ENCODE results near the gene CDK9. TPM values are rescaled to one million over a fixed set of nuclear protein-coding genes. Genes with fewer than 3 reads are reported as not detected.

The CDK9 gene
- total RNA-seq, 6 experiments from 2014 or later: 52.0 to 61.3 (median 56.2) TPM

DNA sequence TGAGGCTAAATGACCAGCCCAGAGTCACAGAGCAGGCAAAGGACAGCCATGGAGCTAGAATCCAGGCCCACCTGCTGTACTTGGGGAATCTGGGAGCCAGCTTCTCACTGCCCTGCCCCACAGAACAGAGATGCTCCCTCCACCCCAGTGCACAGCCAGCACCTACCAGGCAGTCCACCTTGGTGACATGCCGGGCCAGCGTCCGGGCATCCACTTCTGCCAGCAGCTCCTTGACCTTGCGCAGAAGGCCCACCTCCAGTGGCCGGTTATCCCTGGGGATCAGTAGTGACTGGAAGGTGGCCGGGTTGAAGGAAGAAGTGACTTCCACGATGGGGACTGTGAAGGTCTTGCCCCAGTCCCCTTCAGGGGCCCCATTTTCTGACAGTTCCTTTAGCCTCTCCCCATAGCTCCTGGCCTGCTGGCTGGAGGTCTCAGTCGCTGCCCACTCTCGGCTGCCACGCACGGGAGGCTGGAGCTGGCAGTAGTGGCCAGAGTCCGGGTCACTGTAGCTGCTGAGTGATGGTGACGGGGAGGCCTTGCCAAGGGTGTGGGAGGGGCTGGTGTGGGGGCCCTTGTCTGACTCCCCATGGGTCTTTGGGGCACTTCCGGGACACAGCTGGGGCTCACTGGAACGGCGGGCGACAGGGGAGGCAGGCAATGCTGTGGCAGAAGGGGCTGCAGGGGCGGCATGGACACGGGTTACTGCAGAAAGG is 41.3 kb upstream of the CDK9 start:
- Mint-ChIP-seq H3K27ac (no peak overlapping the region), H3K4me1 (ENCODE audit: low read depth) (peaks cover 12% of the 10 kb centered on the region), H3K27me3 (ENCODE audit: insufficient read depth) (peaks cover 35% of the 10 kb centered on the region), H3K9me3 (no peaks in the 10 kb centered on the region), H3K4me3 (no peak overlapping the region), H3K36me3 (ENCODE audit: low read depth) (no peaks in the 10 kb centered on the region)
- no peak for DNase-seq
- TF ChIP-seq, protein P1, sequence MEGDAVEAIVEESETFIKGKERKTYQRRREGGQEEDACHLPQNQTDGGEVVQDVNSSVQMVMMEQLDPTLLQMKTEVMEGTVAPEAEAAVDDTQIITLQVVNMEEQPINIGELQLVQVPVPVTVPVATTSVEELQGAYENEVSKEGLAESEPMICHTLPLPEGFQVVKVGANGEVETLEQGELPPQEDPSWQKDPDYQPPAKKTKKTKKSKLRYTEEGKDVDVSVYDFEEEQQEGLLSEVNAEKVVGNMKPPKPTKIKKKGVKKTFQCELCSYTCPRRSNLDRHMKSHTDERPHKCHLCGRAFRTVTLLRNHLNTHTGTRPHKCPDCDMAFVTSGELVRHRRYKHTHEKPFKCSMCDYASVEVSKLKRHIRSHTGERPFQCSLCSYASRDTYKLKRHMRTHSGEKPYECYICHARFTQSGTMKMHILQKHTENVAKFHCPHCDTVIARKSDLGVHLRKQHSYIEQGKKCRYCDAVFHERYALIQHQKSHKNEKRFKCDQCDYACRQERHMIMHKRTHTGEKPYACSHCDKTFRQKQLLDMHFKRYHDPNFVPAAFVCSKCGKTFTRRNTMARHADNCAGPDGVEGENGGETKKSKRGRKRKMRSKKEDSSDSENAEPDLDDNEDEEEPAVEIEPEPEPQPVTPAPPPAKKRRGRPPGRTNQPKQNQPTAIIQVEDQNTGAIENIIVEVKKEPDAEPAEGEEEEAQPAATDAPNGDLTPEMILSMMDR (IDR thresholded peaks at IDR 0.05): no peak

DNA sequence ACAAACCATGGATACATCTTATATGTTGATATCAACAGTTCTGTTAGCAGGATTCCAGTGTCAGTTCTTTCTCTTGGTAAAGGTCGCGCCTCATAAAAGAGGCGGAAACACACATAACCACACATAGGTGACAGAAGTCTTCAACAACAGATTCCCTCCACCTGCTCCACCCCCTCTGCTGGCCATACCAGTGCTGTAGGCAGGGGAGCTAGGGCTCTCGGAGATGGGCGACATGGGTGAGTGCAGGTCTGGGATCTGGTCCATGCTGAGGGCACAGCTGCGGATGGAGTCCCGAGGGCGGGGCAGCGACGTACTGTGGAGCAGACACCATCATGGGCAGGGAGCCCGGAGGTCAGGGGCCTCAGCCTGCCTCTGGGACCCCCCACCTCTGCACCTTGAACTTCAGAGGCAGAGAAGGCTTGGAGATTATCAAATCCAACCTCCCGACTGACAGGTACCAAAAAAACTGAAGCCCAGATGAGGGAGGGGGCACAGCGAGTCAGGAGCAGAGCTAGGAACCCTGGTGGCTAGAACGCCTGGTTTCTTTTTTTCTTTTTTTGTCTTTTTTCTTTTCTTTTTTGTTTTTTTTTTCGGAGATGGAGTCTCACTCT is 38.8 kb upstream of the CDK9 start:
- H3K27me3 Mint-ChIP-seq (ENCODE audit: insufficient read depth): peaks cover 48% of the 10 kb centered on the region
- H3K36me3 Mint-ChIP-seq (ENCODE audit: low read depth): no peaks in the 10 kb centered on the region
- H3K4me1 Mint-ChIP-seq (ENCODE audit: low read depth): peaks cover 5% of the 10 kb centered on the region
- DNase-seq: no peak
- TF ChIP-seq, protein P1 (IDR thresholded peaks at IDR 0.05): 0 out of 2 replicates have a peak, but pooled peaks have one; percentile 8
- no peak overlapping the region for H3K4me3 Mint-ChIP-seq
- no peak overlapping the region for H3K27ac Mint-ChIP-seq
- H3K9me3 Mint-ChIP-seq: no peaks in the 10 kb centered on the region

DNA sequence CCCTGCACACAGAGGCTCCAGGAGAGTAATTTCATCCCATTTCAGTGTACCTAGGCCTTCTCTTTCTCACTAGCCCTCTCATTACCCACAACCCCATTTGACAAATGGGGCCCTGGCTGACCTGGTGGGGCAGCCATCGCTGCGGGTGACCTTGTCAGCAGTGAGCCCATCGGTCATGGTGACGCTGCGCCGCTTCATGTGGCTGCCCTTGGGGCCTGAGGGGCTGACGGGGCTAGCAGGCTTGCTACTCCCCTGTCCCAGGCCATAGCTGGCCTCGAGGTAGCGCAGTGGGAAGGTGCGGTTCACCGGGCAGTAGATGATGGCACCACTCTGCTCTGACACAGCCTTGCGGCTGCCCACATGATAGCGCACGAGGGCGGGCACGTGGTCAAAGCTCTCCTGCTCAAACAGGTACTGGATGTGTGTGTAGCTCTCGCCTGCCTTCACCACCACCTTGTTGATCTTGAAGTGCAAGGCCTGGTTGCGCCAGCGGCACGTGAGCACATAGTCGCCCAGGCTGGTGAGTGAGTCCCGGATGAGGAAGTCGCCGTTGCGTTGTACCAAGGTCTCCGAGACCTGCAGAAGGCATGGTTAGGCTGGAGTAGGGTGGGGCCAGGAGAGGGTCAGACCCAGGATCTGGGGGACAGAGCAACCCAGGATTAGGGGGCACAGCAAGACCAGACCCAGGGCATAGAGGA is 36.6 kb upstream of the CDK9 start:
- H3K4me3 Mint-ChIP-seq: no peak overlapping the region
- H3K4me1 Mint-ChIP-seq (ENCODE audit: low read depth): no peaks in the 10 kb centered on the region
- H3K27me3 Mint-ChIP-seq (ENCODE audit: insufficient read depth): peaks cover 54% of the 10 kb centered on the region
- no peak for DNase-seq
- H3K9me3 Mint-ChIP-seq: no peaks in the 10 kb centered on the region
- no peaks in the 10 kb centered on the region for H3K36me3 Mint-ChIP-seq (ENCODE audit: low read depth)
- TF ChIP-seq, protein P1 (IDR thresholded peaks at IDR 0.05): no peak
- H3K27ac Mint-ChIP-seq: no peak overlapping the region

DNA sequence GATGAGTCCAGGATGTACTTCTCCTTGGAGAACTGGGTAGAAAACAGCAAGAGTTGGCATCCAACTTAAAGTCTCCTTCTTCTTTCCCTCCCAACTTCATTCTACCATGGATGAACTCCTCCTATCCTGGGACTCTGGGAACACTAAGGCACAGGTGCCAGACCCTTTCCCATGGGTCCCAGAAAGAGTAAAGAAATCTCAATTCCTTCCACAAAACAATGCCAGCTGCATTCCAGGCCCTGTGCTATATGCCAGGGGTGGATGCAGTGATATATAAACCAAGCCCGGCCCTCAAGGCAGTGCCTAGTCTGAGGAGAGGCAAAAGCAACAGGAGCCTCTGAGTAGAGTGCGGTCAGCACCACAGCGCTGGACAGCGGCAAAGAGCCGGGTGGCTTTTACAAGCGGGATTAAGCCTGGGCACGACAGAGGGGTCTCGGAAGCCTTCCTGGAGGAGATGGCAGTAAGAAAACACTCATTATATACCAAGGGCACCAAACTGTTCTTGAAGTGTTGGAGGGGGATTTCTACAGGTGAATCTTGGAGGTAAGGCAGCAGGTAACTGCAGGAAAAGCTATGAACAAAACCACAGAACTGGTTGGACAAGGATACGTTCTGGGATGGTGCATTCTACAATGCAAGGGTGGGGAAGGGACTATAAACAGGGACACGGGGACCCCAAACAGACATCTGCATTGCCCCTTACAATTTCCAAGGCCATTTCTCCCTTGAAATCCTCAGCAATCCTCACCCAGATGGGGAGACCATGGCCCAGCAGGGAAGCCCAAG is 34.4 kb upstream of the CDK9 start:
- H3K27me3 Mint-ChIP-seq (ENCODE audit: insufficient read depth): peaks cover 55% of the 10 kb centered on the region
- TF ChIP-seq, protein P1 (IDR thresholded peaks at IDR 0.05): no peak
- H3K9me3 Mint-ChIP-seq: no peaks in the 10 kb centered on the region
- no peak for DNase-seq
- no peak overlapping the region for H3K4me3 Mint-ChIP-seq
- no peaks in the 10 kb centered on the region for H3K36me3 Mint-ChIP-seq (ENCODE audit: low read depth)
- H3K27ac Mint-ChIP-seq: no peak overlapping the region
- H3K4me1 Mint-ChIP-seq (ENCODE audit: low read depth): no peaks in the 10 kb centered on the region

DNA sequence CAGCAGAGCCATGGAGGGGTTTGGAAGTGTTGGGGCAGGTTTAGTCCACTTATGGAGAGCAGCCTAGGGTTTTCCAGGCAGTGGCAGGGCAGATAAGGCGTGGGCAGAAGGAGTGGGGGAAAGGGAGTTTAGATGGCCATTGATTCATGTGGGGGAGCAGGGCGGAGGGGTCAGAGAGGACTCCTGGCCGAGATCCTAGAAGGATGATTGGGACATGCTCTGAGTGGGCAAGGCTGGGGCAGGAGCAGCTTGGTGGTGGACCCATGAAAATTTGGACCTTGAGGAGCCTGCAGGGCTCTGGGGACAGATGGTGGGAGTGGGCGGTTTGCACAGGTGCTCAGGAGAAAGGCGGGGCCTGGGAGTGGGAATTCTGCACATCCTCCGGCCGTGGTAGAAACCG is 32.7 kb upstream of the CDK9 start:
- Mint-ChIP-seq H3K27me3 (ENCODE audit: insufficient read depth) (peaks cover 46% of the 10 kb centered on the region), H3K4me3 (no peak overlapping the region), H3K36me3 (ENCODE audit: low read depth) (no peaks in the 10 kb centered on the region), H3K27ac (no peak overlapping the region), H3K9me3 (no peaks in the 10 kb centered on the region), H3K4me1 (ENCODE audit: low read depth) (no peaks in the 10 kb centered on the region)
- TF ChIP-seq, protein P1 (IDR thresholded peaks at IDR 0.05): no peak
- no peak for DNase-seq

All from HFFc6 (cell line).